Esophagus squamous epithelium (tissue), 4 donors: ENCODE measurements around the gene PSMD5.

Experiments used
- CTCF ChIP-seq, 6 experiments: fragments of 450-650 bp in 4 of 6; fragments of 200-600 bp in 2 of 6; sonication (generic) in 2 of 6; IDR thresholded peaks; one replicate each; pipeline ENCODE4 v1.5.1; 2016 to 2019; ENCODE audit warnings: antibody characterized with exemption in 6 of 6, mild to moderate bottlenecking in 4 of 6, moderate library complexity in 4 of 6
- POLR2A ChIP-seq, 4 donors: fragments of 450-650 bp; IDR thresholded peaks; one replicate each; pipeline ENCODE4 v1.6.1; 2017; ENCODE audit warnings: antibody characterized with exemption in 4 of 4, mild to moderate bottlenecking in 4 of 4, moderate library complexity in 3 of 4

GRCh38 chr9:120864719-120865118 lies 22.0 kb upstream of the PSMD5 start:
- TF ChIP-seq CTCF (IDR thresholded peaks at IDR 0.05) (no peak), POLR2A (IDR thresholded peaks at IDR 0.05) (no peak)
